CD4-positive, alpha-beta T cell treated with Interleukin-21 for 1 hour (primary cell): ENCODE data around the gene MLLT1.

Source experiments
- DNase-seq: peaks from one replicate; pipeline ENCODE4 v3.0.0-alpha.2; 2020

MLLT1 gene

GRCh38 chr19:6234527-6234926 is 45.2 kb downstream of the MLLT1 start:
- no peak for DNase-seq

GRCh38 chr19:6233827-6234511 is 45.8 kb downstream of the MLLT1 start:
- DNase-seq: no peak

GRCh38 chr19:6233056-6233826 is 46.5 kb downstream of the MLLT1 start:
- DNase-seq: no peak

- no peak for DNase-seq
Observed at GRCh38 chr19:6232601-6233055, 47.1 kb downstream of the MLLT1 start.

- DNase-seq: no peak
Observed at GRCh38 chr19:6230991-6231448, 48.8 kb downstream of the MLLT1 start.

- DNase-seq: no peak
Observed at GRCh38 chr19:6229951-6230712, 49.6 kb downstream of the MLLT1 start.

- no peak for DNase-seq
Observed at GRCh38 chr19:6229216-6229913, 50.4 kb downstream of the MLLT1 start.

- DNase-seq: no peak
Observed at GRCh38 chr19:6228551-6229215, 51.1 kb downstream of the MLLT1 start.

GRCh38 chr19:6227936-6228325 is 51.8 kb downstream of the MLLT1 start:
- no peak for DNase-seq

GRCh38 chr19:6227156-6227935 is 52.4 kb downstream of the MLLT1 start:
- DNase-seq: no peak

- DNase-seq: no peak
Observed at GRCh38 chr19:6226444-6227155, 53.2 kb downstream of the MLLT1 start.

GRCh38 chr19:6226012-6226411 is 53.8 kb downstream of the MLLT1 start:
- no peak for DNase-seq

GRCh38 chr19:6225232-6225865 is 54.4 kb downstream of the MLLT1 start:
- no peak for DNase-seq

- DNase-seq: no peak
Observed at GRCh38 chr19:6224308-6224675, 55.5 kb downstream of the MLLT1 start.

- no peak for DNase-seq
Observed at GRCh38 chr19:6223461-6224307, 56.1 kb downstream of the MLLT1 start.

- DNase-seq: no peak
Observed at GRCh38 chr19:6222884-6223283, 56.9 kb downstream of the MLLT1 start.

GRCh38 chr19:6221878-6222746 is 57.7 kb downstream of the MLLT1 start:
- DNase-seq: no peak

- no peak for DNase-seq
Observed at GRCh38 chr19:6221220-6221877, 58.4 kb downstream of the MLLT1 start.
